Breast epithelium (tissue), 3 donors: Measurements from ENCODE around the gene METRN.

ENCODE experiments used
- CTCF ChIP-seq, 3 donors: fragments of 450-650 bp; IDR thresholded peaks; one replicate each; pipeline ENCODE4 v1.5.1; 2016 to 2017; ENCODE audit warnings: antibody characterized with exemption in 3 of 3, mild to moderate bottlenecking in 3 of 3, moderate library complexity in 3 of 3
- POLR2A ChIP-seq: fragments of 450-650 bp; IDR thresholded peaks from one replicate; pipeline ENCODE4 v1.6.1; 2016; ENCODE audit warnings: antibody characterized with exemption, mild to moderate bottlenecking, moderate library complexity

DNA sequence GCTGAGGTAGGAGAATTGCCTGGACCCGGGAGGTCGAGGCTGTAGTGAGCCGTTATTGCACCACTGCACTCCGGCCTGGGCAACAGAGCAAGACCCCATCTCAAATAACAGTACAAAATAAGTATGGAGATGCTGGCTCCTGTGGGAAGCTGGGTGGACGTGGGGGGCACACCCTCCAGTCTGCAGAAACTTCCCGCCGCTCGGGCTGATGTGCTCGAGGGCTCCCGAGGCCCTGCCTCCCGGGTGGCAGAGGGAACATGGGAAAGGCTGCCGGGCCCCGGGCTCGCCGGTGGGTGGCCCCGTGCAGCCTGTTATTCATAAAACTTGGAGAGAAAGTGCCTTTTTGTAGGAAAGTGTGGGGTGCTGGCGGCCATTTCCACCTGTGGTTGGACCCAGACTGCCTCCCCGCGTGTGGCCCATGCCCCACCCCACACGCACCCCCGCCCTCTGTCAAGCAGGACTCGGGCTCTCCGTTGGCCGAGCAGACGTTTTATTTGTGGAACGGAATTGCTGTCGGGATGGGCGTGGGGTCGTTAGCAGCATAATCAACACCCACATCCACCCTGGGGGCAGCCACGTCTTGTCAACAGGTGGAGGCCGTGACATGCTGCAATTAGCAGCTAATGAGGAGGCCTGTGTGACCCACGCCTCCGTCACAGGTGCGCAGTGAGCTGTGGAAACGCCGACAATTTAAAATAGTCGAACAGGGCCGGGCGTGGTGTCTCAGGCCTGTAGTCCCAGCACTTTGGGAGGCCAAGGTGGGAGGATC is 33.2 kb downstream of the METRN start:
- TF ChIP-seq CTCF (IDR thresholded peaks at IDR 0.05) (no peak), POLR2A (no peak)
